Mesenchymal stem cell (in vitro differentiated cells and primary cell): ENCODE data around the gene CYTH4.
"Not testable (repeated sequence)": the region's sequence is repeated elsewhere in the genome, so short reads cannot be mapped to it uniquely, and the experiment has no call there.

Source experiments
- DNase-seq: peaks from one replicate; pipeline ENCODE4 v3.0.0-alpha.2; 2013
- H2AFZ ChIP-seq: one replicate; pipeline ENCODE4 v1.6.1; 2013; ENCODE audit warnings: low read depth, mild to moderate bottlenecking, control low read depth, inconsistent platforms, low read length, moderate library complexity
- H2AK5ac ChIP-seq: 2 replicates; pipeline ENCODE4 v1.6.1; 2013; ENCODE audit warnings: low read length, moderate library complexity, mild to moderate bottlenecking, inconsistent platforms; ENCODE audit not compliant: severe bottlenecking
- H2BK120ac ChIP-seq: one replicate; pipeline ENCODE4 v1.6.1; 2013; ENCODE audit warnings: low read depth, mild to moderate bottlenecking, inconsistent platforms, low read length, moderate library complexity
- H2BK12ac ChIP-seq, 2 experiments: one replicate each; pipeline ENCODE4 v1.6.1; 2013; ENCODE audit warnings: inconsistent platforms in 2 of 2, low read length in 2 of 2, mild to moderate bottlenecking in 2 of 2, moderate library complexity in 2 of 2, control low read depth in 1 of 2
- H2BK15ac ChIP-seq: one replicate; pipeline ENCODE4 v1.6.1; 2013; ENCODE audit warnings: mild to moderate bottlenecking, low read depth, inconsistent platforms; ENCODE audit not compliant: poor library complexity, severe bottlenecking
- H2BK5ac ChIP-seq: 2 replicates; pipeline ENCODE4 v1.6.1; 2013; ENCODE audit warnings: low read depth, mild to moderate bottlenecking, low read length, control low read depth, inconsistent platforms; ENCODE audit not compliant: poor library complexity, severe bottlenecking
- H3K14ac ChIP-seq, 2 experiments: one replicate each; pipeline ENCODE4 v1.6.1; 2013; ENCODE audit warnings: inconsistent platforms in 2 of 2, low read length in 2 of 2, control low read depth in 1 of 2, mild to moderate bottlenecking in 1 of 2, moderate library complexity in 1 of 2
- H3K18ac ChIP-seq, 2 experiments: one replicate each; pipeline ENCODE4 v1.6.1; 2013; ENCODE audit warnings: inconsistent platforms in 2 of 2, low read length in 2 of 2, control low read depth in 1 of 2, low read depth in 1 of 2, mild to moderate bottlenecking in 1 of 2
- H3K23ac ChIP-seq, 2 experiments: one replicate each; pipeline ENCODE4 v1.6.1; 2013; ENCODE audit warnings: inconsistent platforms in 2 of 2, low read length in 2 of 2, mild to moderate bottlenecking in 2 of 2, moderate library complexity in 2 of 2, control low read depth in 1 of 2
- H3K27ac ChIP-seq: 2 replicates; pipeline ENCODE4 v1.5.1; 2013; ENCODE audit warnings: mild to moderate bottlenecking, moderate library complexity, low read length, control low read depth, inconsistent platforms; ENCODE audit not compliant: poor library complexity, severe bottlenecking
- H3K27me3 ChIP-seq, 2 experiments: 2 replicates each; pipeline versions ENCODE4 v1.6.1 to v1.7.0; 2013; ENCODE audit warnings: low read length in 2 of 2, mild to moderate bottlenecking in 2 of 2, moderate library complexity in 2 of 2, control low read depth in 1 of 2, inconsistent platforms in 1 of 2; ENCODE audit not compliant: control insufficient read depth in 1 of 2, insufficient read depth in 1 of 2
- H3K36me3 ChIP-seq, 2 experiments: 2 replicates each; pipeline versions ENCODE4 v1.6.1 to v1.7.0; 2013; ENCODE audit warnings: low read length in 2 of 2, control low read depth in 1 of 2, inconsistent platforms in 1 of 2, low read depth in 1 of 2, mild to moderate bottlenecking in 1 of 2; ENCODE audit not compliant: insufficient read depth in 2 of 2, control insufficient read depth in 1 of 2
- H3K4ac ChIP-seq, 2 experiments: one replicate each; pipeline ENCODE4 v1.6.1; 2013; ENCODE audit warnings: inconsistent platforms in 2 of 2, low read length in 2 of 2, mild to moderate bottlenecking in 2 of 2, moderate library complexity in 2 of 2, control low read depth in 1 of 2, low read depth in 1 of 2
- H3K4me1 ChIP-seq: 2 replicates; pipeline ENCODE4 v1.6.1; 2013; ENCODE audit warnings: low read depth, low read length, control low read depth; ENCODE audit not compliant: control insufficient read depth, insufficient read depth
- H3K4me2 ChIP-seq: 2 replicates; pipeline ENCODE4 v1.6.1; 2013; ENCODE audit warnings: low read length, mild to moderate bottlenecking, inconsistent platforms; ENCODE audit not compliant: poor library complexity, severe bottlenecking
- H3K4me3 ChIP-seq, 2 experiments: 2 replicates each; pipeline versions ENCODE4 v1.5.1 to v1.7.0; 2013; ENCODE audit warnings: low read length in 2 of 2, mild to moderate bottlenecking in 2 of 2, control low read depth in 1 of 2, low read depth in 1 of 2; ENCODE audit not compliant: insufficient read depth in 1 of 2
- H3K79me1 ChIP-seq: replicated peaks from 2 replicates; pipeline ENCODE4 v1.6.1; 2013; ENCODE audit warnings: mild to moderate bottlenecking, control low read depth, low read length, inconsistent platforms; ENCODE audit not compliant: poor library complexity, severe bottlenecking
- H3K9ac ChIP-seq: 2 replicates; pipeline ENCODE4 v1.7.0; 2013; ENCODE audit warnings: mild to moderate bottlenecking, low read length, moderate library complexity
- H3K9me3 ChIP-seq: 2 replicates; pipeline ENCODE4 v1.7.0; 2013; ENCODE audit warnings: mild to moderate bottlenecking, low read length; ENCODE audit not compliant: control insufficient read depth
- H4K8ac ChIP-seq: one replicate; pipeline ENCODE4 v1.6.1; 2013; ENCODE audit warnings: inconsistent platforms, mild to moderate bottlenecking, low read length, moderate library complexity
- H4K91ac ChIP-seq: one replicate; pipeline ENCODE4 v1.6.1; 2013; ENCODE audit warnings: mild to moderate bottlenecking, low read length, inconsistent platforms
- WGBS: methylation state at CpG from one replicate; pipeline ENCODE4 v1.1.7; 2013; ENCODE audit warnings: mixed read lengths; 5-methylcytosine and 5-hydroxymethylcytosine counted together

Gene CYTH4

GRCh38 chr22:37249986-37250385 lies 32.3 kb upstream of the CYTH4 start:
- no peak overlapping the region for H2AFZ ChIP-seq
- 92% methylated on average over 9 of the region's 12 CpGs for WGBS
- no peaks in the 10 kb centered on the region for H3K9me3 ChIP-seq
- no peak overlapping the region for H3K4me3 ChIP-seq
- H2BK5ac ChIP-seq: no peak overlapping the region
- no peak overlapping the region for H3K14ac ChIP-seq
- no peak overlapping the region for H2BK120ac ChIP-seq
- H3K4me1 ChIP-seq: peaks cover 7% of the 10 kb centered on the region
- H3K4ac ChIP-seq: no peak overlapping the region
- no peak overlapping the region for H3K4me2 ChIP-seq
- no peak overlapping the region for H3K27ac ChIP-seq
- peaks cover 0 to 17% of the 10 kb centered on the region in 2 experiments for H3K27me3 ChIP-seq
- no peak overlapping the region for H2BK15ac ChIP-seq
- H2BK12ac ChIP-seq: no peak overlapping the region
- H4K91ac ChIP-seq: no peak overlapping the region
- H3K9ac ChIP-seq: no peak overlapping the region
- H3K18ac ChIP-seq: no peak overlapping the region
- no peak for DNase-seq
- H4K8ac ChIP-seq: no peak overlapping the region
- H3K23ac ChIP-seq: no peak overlapping the region
- no peaks in the 10 kb centered on the region for H3K36me3 ChIP-seq
- H3K79me1 ChIP-seq: no peaks in the 10 kb centered on the region
- no peak overlapping the region for H2AK5ac ChIP-seq

DNA sequence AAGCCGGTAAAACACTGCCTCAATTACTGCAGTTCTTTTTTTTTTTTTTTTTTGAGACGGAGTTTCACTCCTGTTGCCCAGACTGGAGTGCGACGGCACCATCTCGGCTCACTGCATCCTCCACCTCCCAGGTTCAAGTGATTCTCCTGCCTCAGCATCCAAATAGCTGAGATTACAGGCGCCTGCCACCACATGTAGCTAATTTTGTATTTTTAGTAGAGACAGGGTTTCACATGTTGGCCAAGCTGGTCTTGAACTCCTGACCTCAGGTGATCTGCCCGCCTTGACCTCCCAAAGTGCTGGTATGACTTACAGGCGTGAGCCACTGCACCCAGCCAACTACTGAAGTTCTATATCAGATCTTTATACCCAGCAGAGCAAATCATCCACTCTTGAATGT lies 30.5 kb upstream of the CYTH4 start:
- H2AK5ac ChIP-seq, H3K4me1 ChIP-seq, H2BK5ac ChIP-seq, H2BK120ac ChIP-seq, H3K14ac ChIP-seq, DNase-seq, H2AFZ ChIP-seq, H3K9ac ChIP-seq, H2BK15ac ChIP-seq, H4K91ac ChIP-seq, H3K18ac ChIP-seq, H3K23ac ChIP-seq, H3K4ac ChIP-seq, H3K27ac ChIP-seq, H3K4me3 ChIP-seq, H3K9me3 ChIP-seq, H3K36me3 ChIP-seq, H4K8ac ChIP-seq, H2BK12ac ChIP-seq, H3K4me2 ChIP-seq, H3K79me1 ChIP-seq: not testable (repeated sequence)
- H3K27me3 ChIP-seq: peaks cover 0 to 34% of the 10 kb centered on the region in 2 experiments
- WGBS: 86% methylated on average over 6 of the region's 8 CpGs

GRCh38 chr22:37253126-37253660 lies 29.1 kb upstream of the CYTH4 start:
- Histone ChIP-seq H3K27ac (no peak overlapping the region), H3K9me3 (no peaks in the 10 kb centered on the region), H2AFZ (no peak overlapping the region), H4K8ac (no peak overlapping the region), H4K91ac (no peak overlapping the region), H3K4ac (peak overlapping the region in 1 of 2 experiments; percentile 10), H2BK5ac (no peak overlapping the region), H2AK5ac (no peak overlapping the region), H3K4me2 (no peak overlapping the region), H2BK120ac (peak overlapping the region; percentile 54), H3K79me1 (no peaks in the 10 kb centered on the region), H3K9ac (no peak overlapping the region), H3K36me3 (no peaks in the 10 kb centered on the region), H3K18ac (no peak overlapping the region), H3K27me3 (peaks cover 0 to 45% of the 10 kb centered on the region in 2 experiments), H3K23ac (no peak overlapping the region), H2BK12ac (peak overlapping the region in 1 of 2 experiments; percentile 73), H3K4me3 (no peak overlapping the region), H3K4me1 (peaks cover 4% of the 10 kb centered on the region), H3K14ac (peak overlapping the region in 1 of 2 experiments; percentile 26), H2BK15ac (no peak overlapping the region)
- DNase-seq: no peak
- WGBS: 66% methylated on average over 7 of the region's 7 CpGs

GRCh38 chr22:37254209-37254866 lies 28.0 kb upstream of the CYTH4 start:
- Histone ChIP-seq H3K14ac (no peak overlapping the region), H3K18ac (no peak overlapping the region), H2BK5ac (no peak overlapping the region), H3K9me3 (no peaks in the 10 kb centered on the region), H3K27me3 (peaks cover 0 to 56% of the 10 kb centered on the region in 2 experiments), H2BK12ac (no peak overlapping the region), H4K8ac (no peak overlapping the region), H3K23ac (no peak overlapping the region), H3K9ac (no peak overlapping the region), H3K4me2 (no peak overlapping the region), H3K79me1 (no peaks in the 10 kb centered on the region), H3K4me1 (peaks cover 8% of the 10 kb centered on the region), H3K4ac (no peak overlapping the region), H3K27ac (no peak overlapping the region), H2AK5ac (no peak overlapping the region), H2BK15ac (no peak overlapping the region), H3K36me3 (no peaks in the 10 kb centered on the region), H2AFZ (no peak overlapping the region), H2BK120ac (no peak overlapping the region), H4K91ac (no peak overlapping the region), H3K4me3 (no peak overlapping the region)
- DNase-seq: peak; percentile 72
- 55% methylated on average over 2 of the region's 5 CpGs for WGBS
